PFSK-1 (cell line): ENCODE results near the gene PANX2.

Experiments used
- FOXP2 ChIP-seq: optimal IDR thresholded peaks from 2 replicates; pipeline ENCODE3; 2011; ENCODE audit warnings: borderline replicate concordance, control low read depth, inconsistent platforms; ENCODE audit not compliant: insufficient read depth; ENCODE audit errors: extremely low read length, extremely low read depth
- POLR2AphosphoS5 ChIP-seq: IDR thresholded peaks from 2 replicates; pipeline ENCODE4 v1.6.1; 2012; ENCODE audit warnings: low read depth, mild to moderate bottlenecking, control low read depth, low read length, moderate library complexity
- REST ChIP-seq, 2 experiments: IDR thresholded peaks; 2 replicates each; pipeline versions ENCODE4 v1.6.1 to v1.8.0; 2011 to 2012; ENCODE audit warnings: low read depth in 2 of 2, low read length in 2 of 2, control low read depth in 1 of 2, inconsistent platforms in 1 of 2, mild to moderate bottlenecking in 1 of 2, moderate library complexity in 1 of 2; ENCODE audit not compliant: insufficient read depth in 1 of 2
- SIN3A ChIP-seq: IDR thresholded peaks from 2 replicates; pipeline ENCODE4 v1.6.1; 2012; ENCODE audit warnings: mild to moderate bottlenecking, low read length, moderate library complexity, borderline replicate concordance; ENCODE audit not compliant: insufficient read depth
- TAF1 ChIP-seq: IDR thresholded peaks from 2 replicates; pipeline ENCODE4 v1.6.1; 2012; ENCODE audit warnings: low read length, control low read depth, borderline replicate concordance; ENCODE audit not compliant: insufficient read depth

The PANX2 gene

GRCh38 chr22:50177537-50178470, 7.3 kb downstream of the PANX2 start:
- TF ChIP-seq REST (IDR thresholded peaks at IDR 0.05; ENCODE audit: insufficient read depth in 1 of 2, low read depth in 2 of 2, low read length in 2 of 2) = no peak

GRCh38 chr22:50178471-50178864, 7.9 kb downstream of the PANX2 start:
- TF ChIP-seq POLR2AphosphoS5 (no peak), REST (IDR thresholded peaks at IDR 0.05; ENCODE audit: insufficient read depth in 1 of 2, low read depth in 2 of 2, low read length in 2 of 2) (no peak), TAF1 (no peak), FOXP2 (no peak), SIN3A (no peak)

- TF ChIP-seq POLR2AphosphoS5 = no peak
Measured at GRCh38 chr22:50178871-50179869, 8.6 kb downstream of the PANX2 start.

GRCh38 chr22:50179937-50180726, 9.6 kb downstream of the PANX2 start:
- TF ChIP-seq FOXP2 (no peak), TAF1 (no peak), REST (IDR thresholded peaks at IDR 0.05; ENCODE audit: insufficient read depth in 1 of 2, low read depth in 2 of 2, low read length in 2 of 2) (no peak), POLR2AphosphoS5 (no peak), SIN3A (no peak)

GRCh38 chr22:50180727-50181521, 10.4 kb downstream of the PANX2 start:
- TF ChIP-seq REST (IDR thresholded peaks at IDR 0.05; ENCODE audit: insufficient read depth in 1 of 2, low read depth in 2 of 2, low read length in 2 of 2) = no peak
